Heart left ventricle (tissue), 13 donors: ENCODE measurements around the gene FLRT1.

ENCODE experiments used
- POLR2A ChIP-seq, 2 donors: fragments of 450-650 bp; IDR thresholded peaks; one replicate each; pipeline ENCODE4 v1.6.1; 2017; ENCODE audit warnings: antibody characterized with exemption in 2 of 2, mild to moderate bottlenecking in 2 of 2, moderate library complexity in 2 of 2
- TF ChIP-seq, protein P1 (sequence below), 12 donors: fragments of 200-600 bp; sonication (generic) in 4 of 12; IDR thresholded peaks; one replicate each; pipeline versions ENCODE4 v1.5.0 to v1.8.0; 2018 to 2022; ENCODE audit warnings: antibody characterized with exemption in 12 of 12, mild to moderate bottlenecking in 5 of 12
- donor health status: ischemic (EF 13 %, LVEDD 7.1; RV severe dilation, severe dysfunction).
- donor health status: DM: no; HTN: yes; CAD: no.
- donor health status: DM: no; HTN: no; CAD: no.
- donor health status: ischemic (EF 25% LVEDD 6.9; RV normal size, moderate dysfunction).
- donor health status: ischemic (EF 25% LVEDD 5.7; RV mildly dilated, moderate dysfunction).
- donor health status: ischemic (EF 35%, LVEDD 5.7; RV mildly dilated, moderate dysfunction).
- donor health status: nonischemic (EF 11% LVEDD 7.7; RV severe dilation, severe dysfunction).
- donor health status: DM: yes; HTN: yes; CAD: no.
- donor health status: PGD.
- donor health status: ischemic (EF 29% LVEDD 5.4; RV normal size, mild dysfunction).
- donor health status: nonischemic (EF 23%, LVEDD 6.1; RV moderate dilation, normal function).

DNA sequence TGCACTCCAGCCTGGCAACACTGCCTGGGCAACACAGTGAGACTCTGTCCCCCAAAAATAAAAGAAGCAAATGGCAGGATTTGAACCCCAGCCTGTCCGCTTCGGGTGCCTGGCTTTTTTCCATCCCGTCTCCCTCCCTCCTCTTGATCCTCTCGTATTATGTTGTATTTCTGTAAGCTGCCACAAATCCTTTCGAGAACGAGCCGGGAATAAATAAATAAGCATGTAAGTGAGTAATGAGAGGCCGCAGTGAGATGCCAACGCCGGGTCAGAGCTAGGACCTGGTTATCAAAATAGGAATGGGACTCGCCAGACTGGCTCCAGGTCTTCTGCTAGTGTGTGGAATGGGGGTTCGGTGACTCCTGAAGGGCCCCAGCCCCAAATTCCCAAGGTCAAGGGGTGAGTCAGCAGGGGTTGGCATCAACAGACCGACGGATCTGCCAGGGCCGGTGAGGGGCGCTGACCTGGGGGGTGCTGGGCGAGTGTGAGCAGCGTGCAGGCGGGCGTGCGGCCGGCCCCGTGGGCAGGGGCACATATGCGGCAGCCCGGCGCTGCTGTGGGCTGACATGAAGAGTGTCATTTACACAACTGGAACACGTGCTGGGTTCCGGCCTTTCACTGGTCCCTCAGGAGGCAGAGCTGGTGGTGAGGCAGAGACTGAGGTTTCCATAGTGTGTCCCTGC is 47.8 kb downstream of the FLRT1 start:
- TF ChIP-seq, protein P1, sequence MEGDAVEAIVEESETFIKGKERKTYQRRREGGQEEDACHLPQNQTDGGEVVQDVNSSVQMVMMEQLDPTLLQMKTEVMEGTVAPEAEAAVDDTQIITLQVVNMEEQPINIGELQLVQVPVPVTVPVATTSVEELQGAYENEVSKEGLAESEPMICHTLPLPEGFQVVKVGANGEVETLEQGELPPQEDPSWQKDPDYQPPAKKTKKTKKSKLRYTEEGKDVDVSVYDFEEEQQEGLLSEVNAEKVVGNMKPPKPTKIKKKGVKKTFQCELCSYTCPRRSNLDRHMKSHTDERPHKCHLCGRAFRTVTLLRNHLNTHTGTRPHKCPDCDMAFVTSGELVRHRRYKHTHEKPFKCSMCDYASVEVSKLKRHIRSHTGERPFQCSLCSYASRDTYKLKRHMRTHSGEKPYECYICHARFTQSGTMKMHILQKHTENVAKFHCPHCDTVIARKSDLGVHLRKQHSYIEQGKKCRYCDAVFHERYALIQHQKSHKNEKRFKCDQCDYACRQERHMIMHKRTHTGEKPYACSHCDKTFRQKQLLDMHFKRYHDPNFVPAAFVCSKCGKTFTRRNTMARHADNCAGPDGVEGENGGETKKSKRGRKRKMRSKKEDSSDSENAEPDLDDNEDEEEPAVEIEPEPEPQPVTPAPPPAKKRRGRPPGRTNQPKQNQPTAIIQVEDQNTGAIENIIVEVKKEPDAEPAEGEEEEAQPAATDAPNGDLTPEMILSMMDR (IDR thresholded peaks at IDR 0.05): no peak
- no peak for TF ChIP-seq POLR2A (IDR thresholded peaks at IDR 0.05)
